ENCODE data around the gene MPHOSPH10. TPM values are rescaled to one million over a fixed set of nuclear protein-coding genes. Genes with fewer than 3 reads are reported as not detected.

The MPHOSPH10 gene
- total and polyA plus RNA-seq, 2 donors (not counting 1 experiment from before 2014, with no cell fraction given): 5.6 to 51.8 TPM

DNA sequence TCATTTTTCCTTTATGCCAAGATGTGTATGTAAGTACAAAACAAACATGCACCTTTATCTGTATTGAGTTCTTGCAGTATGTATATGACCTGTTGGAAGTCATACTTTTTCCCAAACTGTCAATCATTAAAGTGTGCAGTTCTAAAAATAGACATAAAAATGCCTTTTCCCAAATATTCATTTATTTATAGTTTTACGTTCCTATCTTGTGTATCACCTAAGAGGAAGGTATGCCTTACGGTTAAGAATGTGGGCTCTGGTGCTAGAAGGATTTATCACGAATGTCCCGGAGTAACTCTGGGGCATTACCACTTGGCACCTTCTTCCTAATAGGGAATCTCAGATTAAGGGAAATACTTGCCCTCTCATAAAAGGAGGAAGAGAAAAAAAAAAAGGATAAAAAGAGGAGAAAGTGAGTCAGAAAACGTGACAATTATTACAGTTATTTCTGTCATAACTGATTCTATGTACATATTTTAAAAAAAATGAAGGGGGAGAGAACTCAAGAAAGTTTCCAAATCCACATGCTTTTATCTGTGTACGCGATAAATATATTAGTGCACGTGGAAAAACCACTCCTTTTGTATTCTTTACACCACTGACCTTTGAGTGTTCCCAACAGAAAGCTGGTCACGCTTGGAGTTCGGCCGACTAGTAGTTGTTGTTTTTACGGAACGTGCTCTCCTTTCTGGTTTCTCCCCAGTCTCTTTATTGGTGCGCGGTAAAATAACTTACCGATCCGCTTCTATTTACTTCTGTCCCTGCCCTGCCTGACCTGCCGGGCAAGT is 1.1 kb upstream of the MPHOSPH10 start:
- H2AFZ ChIP-seq (ENCODE audit: insufficient read depth, low read depth, low read length, poor library complexity, severe bottlenecking): peak overlapping the region; percentile 93
- peak overlapping the region; percentile 84 for H3K9ac ChIP-seq (ENCODE audit: low read length)
- H3K4me3 Mint-ChIP-seq: no peak overlapping the region
- WGBS (ENCODE audit: insufficient coverage): 0% methylated on average over 10 of the region's 18 CpGs
- no peak for DNase-seq
- no peaks in the 10 kb centered on the region for H3K9me3 Mint-ChIP-seq (ENCODE audit: insufficient read depth)
- ATAC-seq (ENCODE audit: low read depth): no peak
- peaks cover 20 to 25% of the 10 kb centered on the region in 2 donors for H3K4me1 ChIP-seq (ENCODE audit: control insufficient read depth in 2 of 2, insufficient read depth in 2 of 2, low read length in 2 of 2)
- H3K27me3 Mint-ChIP-seq: no peaks in the 10 kb centered on the region
- H3K27ac Mint-ChIP-seq: no peak overlapping the region
- H3K4me1 Mint-ChIP-seq: peaks cover 19% of the 10 kb centered on the region
- ChIA-PET POLR2A (interaction anchor here (1.5 to 2.9 kb wide), 2 partner anchors 59 to 202 kb away, joined by 4 to 52 read pairs; partner anchors contain the start of genes NAGK and ZNF638), CTCF (interaction anchor here (0.8 to 2.4 kb wide), 6 partner anchors 25 to 361 kb away, joined by 3 to 11 read pairs (median 4); partner anchors contain the start of genes ADD2 and NAGK)
- H3K79me2 ChIP-seq (ENCODE audit: control insufficient read depth, insufficient read depth, low read length): peaks cover 42% of the 10 kb centered on the region
- H3K27ac ChIP-seq (ENCODE audit: low read length in 2 of 2): peak overlapping the region; percentile 73 to 81
- TF ChIP-seq EZH2 (IDR thresholded peaks at IDR 0.05; ENCODE audit: borderline replicate concordance, insufficient read depth, low read depth, low read length, poor library complexity, severe bottlenecking): no peak
- TF ChIP-seq, protein P1, sequence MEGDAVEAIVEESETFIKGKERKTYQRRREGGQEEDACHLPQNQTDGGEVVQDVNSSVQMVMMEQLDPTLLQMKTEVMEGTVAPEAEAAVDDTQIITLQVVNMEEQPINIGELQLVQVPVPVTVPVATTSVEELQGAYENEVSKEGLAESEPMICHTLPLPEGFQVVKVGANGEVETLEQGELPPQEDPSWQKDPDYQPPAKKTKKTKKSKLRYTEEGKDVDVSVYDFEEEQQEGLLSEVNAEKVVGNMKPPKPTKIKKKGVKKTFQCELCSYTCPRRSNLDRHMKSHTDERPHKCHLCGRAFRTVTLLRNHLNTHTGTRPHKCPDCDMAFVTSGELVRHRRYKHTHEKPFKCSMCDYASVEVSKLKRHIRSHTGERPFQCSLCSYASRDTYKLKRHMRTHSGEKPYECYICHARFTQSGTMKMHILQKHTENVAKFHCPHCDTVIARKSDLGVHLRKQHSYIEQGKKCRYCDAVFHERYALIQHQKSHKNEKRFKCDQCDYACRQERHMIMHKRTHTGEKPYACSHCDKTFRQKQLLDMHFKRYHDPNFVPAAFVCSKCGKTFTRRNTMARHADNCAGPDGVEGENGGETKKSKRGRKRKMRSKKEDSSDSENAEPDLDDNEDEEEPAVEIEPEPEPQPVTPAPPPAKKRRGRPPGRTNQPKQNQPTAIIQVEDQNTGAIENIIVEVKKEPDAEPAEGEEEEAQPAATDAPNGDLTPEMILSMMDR (IDR thresholded peaks at IDR 0.05): no peak
- H3K4me3 ChIP-seq (ENCODE audit: control extremely low read depth in 1 of 5, extremely low read depth in 1 of 5, insufficient read depth in 1 of 5, low read depth in 2 of 5, low read length in 4 of 5): peak overlapping the region; percentile 82 to 97 (median 90)
- no peaks in the 10 kb centered on the region for H4K20me1 ChIP-seq (ENCODE audit: control insufficient read depth, insufficient read depth, low read length, poor library complexity, severe bottlenecking)
- intact Hi-C loops (cut with micrococcal nuclease): no loop called here
- no peaks in the 10 kb centered on the region for H3K9me3 ChIP-seq (ENCODE audit: control extremely low read depth in 1 of 3, control insufficient read depth in 2 of 3, insufficient read depth in 1 of 3, low read length in 2 of 3)
- H3K27me3 ChIP-seq (replicated peaks in 1 of 4; ENCODE audit: control extremely low read depth in 1 of 4, control insufficient read depth in 3 of 4, insufficient read depth in 4 of 4, low read length in 3 of 4): no peaks in the 10 kb centered on the region
- H3K36me3 ChIP-seq (replicated peaks in 1 of 2; ENCODE audit: control extremely low read depth in 1 of 2, control insufficient read depth in 1 of 2, extremely low read depth in 1 of 2, insufficient read depth in 2 of 2, low read length in 1 of 2): peaks cover 4% of the 10 kb centered on the region in 2 experiments
- H3K4me2 ChIP-seq (replicated peaks; ENCODE audit: low read depth, low read length, poor library complexity, severe bottlenecking): peak overlapping the region; percentile 83

DNA sequence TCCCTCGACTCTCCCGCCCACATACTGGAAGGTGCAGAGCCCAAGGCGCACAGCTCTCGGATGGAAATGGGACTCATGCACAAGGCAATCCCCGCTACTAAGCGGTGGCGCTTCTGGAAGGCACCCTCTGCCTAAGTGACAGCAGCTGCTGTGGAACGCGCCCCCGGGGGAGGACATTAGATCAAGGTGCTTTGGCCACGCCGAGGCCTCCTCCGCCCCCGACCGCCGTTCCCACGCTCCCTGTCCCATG is 607 bp upstream of the MPHOSPH10 start:
- WGBS (ENCODE audit: insufficient coverage): under 1% methylated on average over 17 of the region's 17 CpGs
- ChIA-PET CTCF (interaction anchor here (0.8 to 2.5 kb wide), 7 partner anchors 25 to 362 kb away, joined by 3 to 11 read pairs (median 4); partner anchors contain the start of genes ADD2 and NAGK), POLR2A (interaction anchor here (1.3 to 2.9 kb wide), 3 partner anchors 60 to 202 kb away, joined by 3 to 52 read pairs (median 4); partner anchors contain the start of genes NAGK and ZNF638)
- Histone ChIP-seq H3K79me2 (ENCODE audit: control insufficient read depth, insufficient read depth, low read length) (peaks cover 42% of the 10 kb centered on the region), H3K4me1 (ENCODE audit: control insufficient read depth in 2 of 2, insufficient read depth in 2 of 2, low read length in 2 of 2) (peaks cover 20 to 25% of the 10 kb centered on the region in 2 donors), H3K27ac (ENCODE audit: low read length in 2 of 2) (peak overlapping the region; percentile 73 to 81), H2AFZ (ENCODE audit: insufficient read depth, low read depth, low read length, poor library complexity, severe bottlenecking) (peak overlapping the region; percentile 93), H3K36me3 (replicated peaks in 1 of 2; ENCODE audit: control extremely low read depth in 1 of 2, control insufficient read depth in 1 of 2, extremely low read depth in 1 of 2, insufficient read depth in 2 of 2, low read length in 1 of 2) (peaks cover 4 to 8% of the 10 kb centered on the region in 2 experiments), H3K9me3 (ENCODE audit: control extremely low read depth in 1 of 3, control insufficient read depth in 2 of 3, insufficient read depth in 1 of 3, low read length in 2 of 3) (no peaks in the 10 kb centered on the region), H3K9ac (ENCODE audit: low read length) (peak overlapping the region; percentile 84), H3K27me3 (replicated peaks in 1 of 4; ENCODE audit: control extremely low read depth in 1 of 4, control insufficient read depth in 3 of 4, insufficient read depth in 4 of 4, low read length in 3 of 4) (no peaks in the 10 kb centered on the region), H4K20me1 (ENCODE audit: control insufficient read depth, insufficient read depth, low read length, poor library complexity, severe bottlenecking) (no peaks in the 10 kb centered on the region), H3K4me3 (ENCODE audit: control extremely low read depth in 1 of 5, extremely low read depth in 1 of 5, insufficient read depth in 1 of 5, low read depth in 2 of 5, low read length in 4 of 5) (peak overlapping the region; percentile 82 to 97 (median 90)), H3K4me2 (replicated peaks; ENCODE audit: low read depth, low read length, poor library complexity, severe bottlenecking) (peak overlapping the region; percentile 83)
- ATAC-seq (ENCODE audit: low read depth): peak; percentile 35
- TF ChIP-seq EZH2 (IDR thresholded peaks at IDR 0.05; ENCODE audit: borderline replicate concordance, insufficient read depth, low read depth, low read length, poor library complexity, severe bottlenecking): no peak
- TF ChIP-seq, protein P1 (IDR thresholded peaks at IDR 0.05): no peak
- H3K27ac Mint-ChIP-seq: no peak overlapping the region
- intact Hi-C loops (cut with micrococcal nuclease): loop anchor here (1.0 to 10.0 kb wide), 7 partner anchors 58 to 201 kb away; partner anchors contain the start of genes NAGK, PAIP2B, TEX261 and ZNF638
- H3K4me1 Mint-ChIP-seq: peaks cover 19% of the 10 kb centered on the region
- H3K4me3 Mint-ChIP-seq: no peak overlapping the region
- H3K9me3 Mint-ChIP-seq (ENCODE audit: insufficient read depth): no peaks in the 10 kb centered on the region
- H3K27me3 Mint-ChIP-seq: no peaks in the 10 kb centered on the region
- no peak for DNase-seq
